Fibroblast of the aortic adventitia (primary cell): Measurements from ENCODE around the gene ALPL. TPM values are rescaled to one million over a fixed set of nuclear protein-coding genes. Genes with fewer than 3 reads are reported as not detected.
A peak's percentile ranks its signal among the peaks of the same experiment; 100 is the strongest.

Experiments used
- DNase-seq: peaks from one replicate; pipeline ENCODE4 v3.0.0-alpha.2; 2010; ENCODE audit warnings: low read depth
- H3K4me3 ChIP-seq: 2 replicates; pipeline ENCODE4 v1.5.1; 2011; ENCODE audit warnings: low read depth, mild to moderate bottlenecking, control low read depth, low read length, moderate library complexity
- total RNA-seq: library from RNA; depleted of rRNA; stranded (reverse); fragments of >200 nt; gene quantifications from 2 replicates; pipeline ENCODE4 v1.2.3, GENCODE V29; 2012; ENCODE audit warnings: low replicate concordance
- TF ChIP-seq, protein P1 (sequence below): IDR thresholded peaks from 2 replicates; pipeline ENCODE4 v1.5.1; 2011; ENCODE audit warnings: mild to moderate bottlenecking, low read length, control low read depth, inconsistent platforms; ENCODE audit not compliant: insufficient read depth

ALPL gene
- total RNA-seq, 1 donor = 1.1 TPM

DNA sequence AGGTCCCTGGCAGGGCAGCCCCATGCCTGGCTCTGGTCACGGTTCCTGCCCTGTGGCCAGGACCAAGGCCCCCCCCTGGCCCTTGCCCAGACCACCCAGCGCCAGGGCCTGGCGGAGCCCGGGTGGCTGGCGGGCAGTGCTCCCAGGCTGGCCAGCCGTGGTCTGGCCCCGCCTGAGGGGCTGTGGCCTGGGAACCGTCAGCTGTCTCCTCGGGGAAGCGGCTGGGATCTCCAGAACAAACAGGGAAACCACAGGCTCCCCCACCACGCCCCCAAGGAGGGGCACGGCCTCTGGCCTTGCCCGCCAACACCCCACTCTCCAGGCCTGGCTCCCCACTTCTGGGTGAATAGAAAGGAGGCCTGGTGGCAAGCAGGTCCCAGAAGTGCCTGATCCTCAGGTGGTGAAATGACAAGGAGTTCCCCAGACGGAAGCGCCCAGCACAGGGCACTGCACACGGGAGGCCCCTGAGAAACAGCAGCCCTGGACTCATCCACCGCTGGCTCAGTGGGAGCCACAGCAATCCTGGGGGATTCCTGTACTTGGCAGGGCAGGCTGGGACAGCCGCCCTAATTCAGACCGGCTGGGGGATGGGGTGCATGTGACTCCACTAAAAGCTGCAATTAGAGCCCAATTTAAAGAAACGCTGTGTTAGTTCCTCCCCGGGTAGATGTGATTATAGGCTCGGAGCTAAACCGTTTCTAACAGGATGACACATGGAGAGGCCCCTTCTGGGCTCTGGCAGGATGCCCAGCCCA, 81.1 kb downstream of the ALPL start:
- H3K4me3 ChIP-seq = no peak overlapping the region
- TF ChIP-seq, protein P1, sequence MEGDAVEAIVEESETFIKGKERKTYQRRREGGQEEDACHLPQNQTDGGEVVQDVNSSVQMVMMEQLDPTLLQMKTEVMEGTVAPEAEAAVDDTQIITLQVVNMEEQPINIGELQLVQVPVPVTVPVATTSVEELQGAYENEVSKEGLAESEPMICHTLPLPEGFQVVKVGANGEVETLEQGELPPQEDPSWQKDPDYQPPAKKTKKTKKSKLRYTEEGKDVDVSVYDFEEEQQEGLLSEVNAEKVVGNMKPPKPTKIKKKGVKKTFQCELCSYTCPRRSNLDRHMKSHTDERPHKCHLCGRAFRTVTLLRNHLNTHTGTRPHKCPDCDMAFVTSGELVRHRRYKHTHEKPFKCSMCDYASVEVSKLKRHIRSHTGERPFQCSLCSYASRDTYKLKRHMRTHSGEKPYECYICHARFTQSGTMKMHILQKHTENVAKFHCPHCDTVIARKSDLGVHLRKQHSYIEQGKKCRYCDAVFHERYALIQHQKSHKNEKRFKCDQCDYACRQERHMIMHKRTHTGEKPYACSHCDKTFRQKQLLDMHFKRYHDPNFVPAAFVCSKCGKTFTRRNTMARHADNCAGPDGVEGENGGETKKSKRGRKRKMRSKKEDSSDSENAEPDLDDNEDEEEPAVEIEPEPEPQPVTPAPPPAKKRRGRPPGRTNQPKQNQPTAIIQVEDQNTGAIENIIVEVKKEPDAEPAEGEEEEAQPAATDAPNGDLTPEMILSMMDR = no peak
- DNase-seq = no peak

DNA sequence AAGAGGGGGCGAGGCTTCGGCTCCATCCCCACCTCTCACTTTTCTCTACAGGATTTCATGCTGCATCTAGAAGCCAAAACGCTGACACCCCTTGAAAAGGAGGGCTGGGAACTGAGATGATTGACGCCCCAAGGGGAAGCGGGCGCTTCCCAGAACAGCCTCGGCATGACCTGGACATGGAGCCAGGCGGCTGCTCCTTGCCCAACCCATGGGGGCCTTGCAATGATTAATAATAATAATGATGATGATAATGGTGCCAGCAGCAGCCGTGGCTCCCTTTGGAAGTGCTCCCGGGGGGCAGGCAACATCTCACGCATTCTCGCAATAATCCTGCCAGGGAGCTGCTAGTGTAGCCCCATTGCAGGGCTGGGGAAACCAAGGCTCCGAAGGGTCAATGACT, 81.7 kb downstream of the ALPL start:
- no peak overlapping the region for H3K4me3 ChIP-seq
- DNase-seq = no peak

DNA sequence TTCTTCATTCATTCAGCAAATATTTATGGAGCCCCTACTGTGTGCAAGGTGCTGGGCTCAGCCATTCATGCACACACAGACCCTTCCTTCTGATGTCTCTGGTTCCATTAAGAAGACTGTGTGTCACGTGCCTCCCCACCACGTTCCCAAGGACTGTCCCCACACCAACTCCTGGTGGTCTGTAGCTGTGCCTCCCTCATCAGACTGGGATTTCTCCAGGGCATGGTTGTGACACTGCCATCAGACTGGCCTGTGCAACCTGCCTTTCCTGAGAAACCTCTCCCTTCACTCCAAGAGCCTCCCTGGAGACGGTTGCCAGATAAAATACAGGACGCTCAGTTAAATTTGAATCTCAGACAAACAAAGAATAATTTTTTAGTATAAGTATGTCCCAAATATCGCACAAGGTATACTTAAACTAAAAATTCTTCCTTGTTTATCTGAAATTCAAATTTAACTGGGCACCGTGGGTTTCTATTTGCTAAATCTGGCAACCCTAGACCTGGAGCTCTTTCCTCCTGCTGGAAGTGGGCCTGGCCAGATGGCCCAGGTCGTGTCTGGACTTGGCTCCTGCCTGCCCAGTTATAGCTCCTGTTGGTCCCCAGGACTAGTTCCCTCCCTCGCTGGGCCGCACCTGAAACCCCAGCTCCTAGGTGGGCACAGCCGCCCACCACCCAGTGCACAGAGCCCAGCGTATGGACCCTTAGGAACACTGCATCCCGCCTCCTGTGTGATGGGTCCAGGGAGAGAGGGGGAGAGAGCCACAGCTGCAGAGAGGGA, 83.1 kb downstream of the ALPL start:
- no peak for DNase-seq
- H3K4me3 ChIP-seq = no peak overlapping the region
- TF ChIP-seq, protein P1 = no peak

More for the DNA sequence above, 81.7 kb downstream of the ALPL start:
- TF ChIP-seq, protein P1 = no peak

DNA sequence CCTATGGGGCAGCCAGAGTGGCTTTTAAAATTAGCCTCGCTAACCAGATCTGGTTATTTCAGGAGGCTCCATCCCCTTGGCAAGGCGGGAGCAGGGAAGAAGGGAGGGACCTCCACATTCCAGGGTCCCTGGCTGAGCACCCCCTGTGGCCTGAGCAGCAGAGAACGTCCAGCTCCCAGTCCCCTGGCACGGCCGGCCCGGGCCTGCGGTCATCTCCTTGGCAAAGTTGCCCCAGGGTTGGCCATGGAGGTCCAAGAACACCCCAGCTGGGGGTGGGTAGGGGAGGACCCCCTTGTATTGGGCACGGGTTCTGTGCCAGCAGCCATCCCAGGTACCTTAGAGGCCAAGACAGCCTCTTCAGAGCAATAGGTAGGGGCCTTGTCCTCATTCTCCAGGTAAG, 84.0 kb downstream of the ALPL start:
- DNase-seq = no peak
- no peak overlapping the region for H3K4me3 ChIP-seq
- TF ChIP-seq, protein P1 = no peak

DNA sequence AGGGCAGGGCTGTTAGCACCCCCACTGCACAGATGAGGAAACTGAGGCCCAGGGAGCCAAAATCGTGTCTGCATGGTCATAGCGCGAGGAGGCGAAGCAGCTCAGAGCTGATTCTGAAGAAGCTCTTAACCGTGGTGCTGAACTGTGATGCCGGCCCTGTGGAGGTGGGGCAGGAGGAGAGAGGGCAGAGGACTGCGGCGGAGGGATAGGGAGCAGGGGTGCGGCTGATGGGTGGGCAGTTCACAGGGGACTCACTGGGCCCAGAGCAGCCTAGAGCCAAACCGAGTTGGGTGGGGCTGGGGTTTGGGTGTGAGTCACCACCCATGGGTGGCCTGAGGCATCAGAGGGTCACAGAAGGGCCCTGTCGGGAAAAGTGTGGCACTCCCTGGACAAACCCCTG, 85.3 kb downstream of the ALPL start:
- H3K4me3 ChIP-seq = no peak overlapping the region
- TF ChIP-seq, protein P1 = no peak
- DNase-seq = no peak

DNA sequence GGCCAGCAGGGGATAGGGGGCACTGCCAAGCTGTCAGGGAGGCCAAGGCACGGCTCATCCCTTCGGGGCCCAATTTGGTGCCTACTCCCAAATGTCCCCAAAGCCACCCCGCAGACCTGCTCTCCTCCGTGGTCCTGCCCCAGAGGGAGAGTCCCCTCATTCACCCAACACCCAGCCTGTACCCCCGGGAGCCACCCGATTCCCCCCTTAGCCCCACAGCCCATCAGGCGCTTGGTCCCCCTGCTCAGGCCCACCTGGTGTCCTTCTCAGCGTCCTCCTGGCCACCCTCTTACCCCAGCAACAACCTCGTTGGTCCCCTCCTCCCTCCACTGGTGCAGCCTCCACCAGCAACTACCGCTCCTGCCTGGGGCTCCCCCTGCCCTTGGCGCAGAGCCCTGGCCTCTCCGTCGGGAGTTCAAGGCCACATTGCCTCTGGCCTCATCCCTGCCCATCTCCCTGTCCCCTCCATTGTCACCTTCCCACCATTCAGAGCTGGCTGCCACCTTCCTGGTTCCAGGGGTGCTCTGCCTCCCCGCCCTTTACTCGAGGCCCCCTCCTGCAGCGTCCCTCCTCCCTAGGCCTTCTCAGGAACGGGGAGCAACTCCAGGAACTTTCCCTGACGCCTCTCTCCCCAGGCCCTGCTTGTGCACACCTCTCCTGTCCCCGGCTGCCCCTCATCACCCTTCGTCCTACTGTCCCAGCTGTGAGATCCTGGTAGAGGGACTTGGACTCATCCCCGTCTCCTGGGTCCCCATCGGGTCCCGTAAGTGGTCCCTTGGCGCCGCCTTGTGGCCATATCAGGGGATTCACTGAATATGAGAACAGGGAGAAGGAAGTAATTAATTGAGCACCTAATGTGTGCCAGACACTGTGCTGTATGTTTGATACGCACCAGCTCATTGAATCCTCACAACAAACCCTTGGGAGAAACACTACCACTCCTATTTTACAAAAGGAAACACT, 86.0 kb downstream of the ALPL start:
- no peak overlapping the region for H3K4me3 ChIP-seq
- DNase-seq = peak; percentile 55
- TF ChIP-seq, protein P1 = peak; percentile 87
